GM23338 (cell line): ENCODE data around the gene PRAC1. TPM values are rescaled to one million over a fixed set of nuclear protein-coding genes. Genes with fewer than 3 reads are reported as not detected.

Experiments used
- ATAC-seq: fragments of 200-7000 bp; cut with Tn5 transposase; 3 replicates; pipeline ENCODE4 v1.9.1; 2020
- DNase-seq: peaks from one replicate; pipeline ENCODE4 v3.0.0-alpha.2; 2015; ENCODE audit warnings: low spot score
- H2AFZ ChIP-seq: fragments of 200-600 bp; sonication (generic); 2 replicates; pipeline ENCODE4 v1.8.0; 2016; ENCODE audit warnings: antibody characterized with exemption, mild to moderate bottlenecking, moderate library complexity
- H3F3A ChIP-seq: fragments of 200-600 bp; sonication (generic); replicated peaks from 2 replicates; pipeline ENCODE4 v1.8.0; 2017; ENCODE audit warnings: antibody characterized with exemption, mixed run types, low read depth
- H3K27ac ChIP-seq: fragments of 200-600 bp; sonication (generic); 2 replicates; pipeline ENCODE4 v1.6.1; 2016; ENCODE audit warnings: low read depth
- H3K27me3 ChIP-seq: fragments of 200-600 bp; sonication (generic); 2 replicates; pipeline ENCODE4 v1.8.0; 2016; ENCODE audit warnings: mild to moderate bottlenecking, mixed run types, moderate library complexity; ENCODE audit not compliant: insufficient read depth
- H3K36me3 ChIP-seq: fragments of 200-600 bp; sonication (generic); 2 replicates; pipeline ENCODE4 v1.8.0; 2016; ENCODE audit warnings: mild to moderate bottlenecking; ENCODE audit not compliant: insufficient read depth
- H3K4me1 ChIP-seq: fragments of 200-600 bp; sonication (generic); 2 replicates; pipeline ENCODE4 v1.8.0; 2016; ENCODE audit warnings: mild to moderate bottlenecking, moderate library complexity; ENCODE audit not compliant: insufficient read depth
- H3K4me2 ChIP-seq: fragments of 200-600 bp; sonication (generic); 2 replicates; pipeline ENCODE4 v1.7.1; 2017; ENCODE audit warnings: mixed run types
- H3K4me3 ChIP-seq: fragments of 200-600 bp; sonication (generic); 2 replicates; pipeline ENCODE4 v1.6.1; 2016; ENCODE audit warnings: mixed run types
- H3K79me2 ChIP-seq: fragments of 200-600 bp; sonication (generic); replicated peaks from 2 replicates; pipeline ENCODE4 v1.8.0; 2017; ENCODE audit warnings: mild to moderate bottlenecking; ENCODE audit not compliant: insufficient read depth
- H3K9me2 ChIP-seq: fragments of 200-600 bp; sonication (generic); 2 replicates; pipeline ENCODE4 v1.8.0; 2017; ENCODE audit not compliant: insufficient read depth
- H4K20me1 ChIP-seq: fragments of 200-600 bp; sonication (generic); replicated peaks from 2 replicates; pipeline ENCODE4 v1.8.0; 2017; ENCODE audit warnings: mild to moderate bottlenecking; ENCODE audit not compliant: insufficient read depth
- H3K27ac Mint-ChIP-seq: 2 replicates; pipeline ENCODE4 v1.8.0; 2020; ENCODE audit warnings: inconsistent platforms, mild to moderate bottlenecking, moderate library complexity, mixed read lengths
- H3K27me3 Mint-ChIP-seq: 3 replicates; pipeline ENCODE4 v1.8.0; 2022; ENCODE audit warnings: low read depth, mild to moderate bottlenecking, moderate library complexity, mixed read lengths, inconsistent platforms; ENCODE audit not compliant: insufficient read depth, poor library complexity
- H3K36me3 Mint-ChIP-seq: 3 replicates; pipeline ENCODE4 v1.8.0; 2021; ENCODE audit warnings: low read depth, mild to moderate bottlenecking, inconsistent platforms, moderate library complexity, mixed read lengths
- H3K4me1 Mint-ChIP-seq: 3 replicates; pipeline ENCODE4 v1.8.0; 2020; ENCODE audit warnings: mild to moderate bottlenecking, inconsistent platforms, mixed read lengths
- H3K4me3 Mint-ChIP-seq: 3 replicates; pipeline ENCODE4 v1.8.0; 2021; ENCODE audit warnings: moderate library complexity, mild to moderate bottlenecking, inconsistent platforms, mixed read lengths
- H3K9me3 Mint-ChIP-seq: 3 replicates; pipeline ENCODE4 v1.8.0; 2020; ENCODE audit warnings: moderate library complexity, mild to moderate bottlenecking, inconsistent platforms, mixed read lengths
- EZH2 ChIP-seq: fragments of 200-600 bp; sonication (generic); IDR thresholded peaks from one replicate; pipeline ENCODE4 v1.8.0; 2017; ENCODE audit warnings: antibody characterized with exemption, mild to moderate bottlenecking, low read depth; ENCODE audit not compliant: unreplicated experiment
- JUNB ChIP-seq: IDR thresholded peaks from one replicate; pipeline ENCODE4 v1.6.1; 2016; ENCODE audit warnings: antibody characterized with exemption; ENCODE audit not compliant: unreplicated experiment
- polyA plus RNA-seq: library from polyadenylated mRNA; unstranded; fragments of >200 nt; fragmentation: Nextera tagmentation; extraction: Ambion mirVana; gene quantifications from 2 replicates; pipeline ENCODE4 v1.2.1, GENCODE V29; 2016
- total RNA-seq: library from RNA; depleted of rRNA; stranded (reverse); fragments of >200 nt; shearing (Covaris generic); gene quantifications from 2 replicates; pipeline ENCODE4 v1.2.3, GENCODE V29; 2014
- TF ChIP-seq, protein P1 (sequence below): IDR thresholded peaks from one replicate; pipeline ENCODE4 v1.6.1; 2018; ENCODE audit warnings: antibody characterized with exemption; ENCODE audit not compliant: unreplicated experiment

The PRAC1 gene
- total and polyA plus RNA-seq, 2 experiments from 2014 or later: not detected

DNA sequence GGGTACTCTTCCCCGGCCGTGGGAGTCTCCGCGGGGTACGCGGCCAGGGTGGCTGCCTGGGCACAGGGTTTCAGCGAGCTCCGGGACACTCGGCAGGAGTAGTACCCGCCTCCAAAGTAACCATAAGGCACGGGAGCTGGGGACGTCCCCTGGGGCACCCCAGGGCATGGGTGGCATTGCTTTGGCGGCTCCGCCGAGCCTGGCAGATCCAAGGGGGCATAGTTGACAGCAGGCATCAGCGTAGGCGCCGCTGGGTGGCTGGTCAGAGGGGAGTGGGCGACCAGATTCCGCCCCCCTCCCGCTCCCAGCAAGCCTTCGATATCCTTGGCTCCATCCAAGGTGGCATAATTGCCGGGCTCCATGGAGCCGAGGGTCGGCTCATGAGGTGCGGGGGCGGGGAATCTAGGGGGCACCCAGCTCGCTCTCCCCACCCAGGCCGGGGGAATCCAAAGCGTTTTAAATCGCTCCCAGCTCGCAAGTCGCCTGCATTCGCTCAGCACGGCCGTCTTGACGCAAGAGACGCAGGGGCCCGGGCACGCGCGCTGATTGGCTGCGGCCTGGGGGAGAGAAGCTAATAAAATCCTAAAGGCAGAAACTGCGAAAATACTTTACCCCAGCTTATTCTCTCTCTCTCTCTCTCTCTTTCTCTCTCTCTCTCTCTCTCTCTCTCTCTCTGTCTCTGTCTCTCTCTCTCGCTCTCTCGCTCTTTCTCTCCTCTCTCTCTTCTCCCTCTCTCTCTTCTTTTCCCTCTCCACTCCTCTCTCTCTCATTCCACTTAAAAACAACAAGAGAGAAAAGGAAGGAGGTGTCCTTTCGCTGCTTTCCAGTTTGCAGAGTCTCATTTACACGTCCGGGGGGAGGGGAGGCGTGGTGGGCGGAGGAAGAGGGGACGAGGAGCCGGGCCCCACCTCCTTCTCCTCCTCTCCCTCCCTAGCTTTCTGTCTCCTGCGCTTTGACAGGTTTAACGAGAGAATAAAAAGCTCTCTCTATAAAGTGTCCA is 6.2 kb upstream of the PRAC1 start, which contains the start of gene HOXB13:
TSS of gene HOXB13 (minus strand) at position 519 of the 1,000 bp plus-strand sequence. CDS start at position 362, 157 bp downstream.
- peaks cover 100% of the 10 kb centered on the region for H3K27me3 Mint-ChIP-seq

DNA sequence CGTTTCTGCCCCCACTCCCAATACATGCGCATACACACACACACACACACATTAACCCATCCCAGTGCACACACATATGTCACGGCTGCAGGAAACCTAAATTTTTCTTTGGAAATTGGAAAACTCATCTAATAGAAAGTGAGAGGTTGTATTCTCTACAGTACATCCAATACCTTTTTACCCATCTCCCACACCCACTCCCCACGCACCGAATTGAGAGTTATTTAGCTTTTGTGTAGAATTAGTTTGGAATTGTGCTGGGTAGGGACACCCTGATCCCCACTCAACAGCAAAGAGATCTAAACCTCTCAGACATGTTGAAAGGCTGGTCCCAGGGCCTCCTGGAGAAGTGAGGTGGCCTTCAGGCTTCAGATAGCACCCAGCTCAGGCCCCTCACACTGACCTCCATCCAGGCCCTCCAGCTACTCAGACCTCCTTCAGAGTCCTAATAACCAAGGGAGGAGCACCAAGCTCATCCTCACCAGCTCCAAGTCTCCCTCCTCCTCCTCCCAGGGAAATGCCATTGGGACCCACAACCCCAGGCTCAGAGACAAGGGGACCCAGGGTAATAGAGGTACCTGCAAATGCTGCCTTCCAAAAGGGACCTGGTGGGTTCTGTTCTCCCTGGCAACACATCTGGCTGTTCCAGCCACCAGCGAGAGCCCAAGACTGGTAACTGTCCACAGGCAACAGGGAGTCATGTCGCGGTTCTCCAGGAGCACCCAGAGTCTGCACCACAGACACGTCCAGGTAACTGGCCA is 5.3 kb upstream of the PRAC1 start:
- Histone ChIP-seq H3K4me2 (no peak overlapping the region), H3F3A (peaks cover 30% of the 10 kb centered on the region), H3K27ac (no peak overlapping the region), H3K9me2 (no peaks in the 10 kb centered on the region), H3K4me3 (no peak overlapping the region), H3K36me3 (no peaks in the 10 kb centered on the region), H2AFZ (no peak overlapping the region), H3K27me3 (peaks cover 100% of the 10 kb centered on the region), H4K20me1 (peaks cover 61% of the 10 kb centered on the region), H3K79me2 (no peaks in the 10 kb centered on the region), H3K4me1 (peaks cover 27% of the 10 kb centered on the region; the same call in 1 of the 2 replicates)
- TF ChIP-seq JUNB (no peak), EZH2 (peak; percentile 52)
- Mint-ChIP-seq H3K36me3 (peaks cover 3% of the 10 kb centered on the region; the same call in 1 of the 3 replicates), H3K4me1 (peaks cover 23% of the 10 kb centered on the region), H3K27me3 (peaks cover 100% of the 10 kb centered on the region), H3K4me3 (peak overlapping the region; percentile 65; the same call in 2 of the 3 replicates), H3K27ac (no peak overlapping the region), H3K9me3 (no peaks in the 10 kb centered on the region)
- DNase-seq (no peak), ATAC-seq (no peak)

More for the DNA sequence above, 6.2 kb upstream of the PRAC1 start, which contains the start of gene HOXB13:
- H2AFZ ChIP-seq: no peak within 1 kb of the TSS
- peaks cover 2% of the 10 kb centered on the region; the same call in 2 of the 3 replicates for H3K9me3 Mint-ChIP-seq
- peak within 1 kb of the TSS; percentile 78 for H3K4me2 ChIP-seq
- no peak within 1 kb of the TSS for H3K27ac ChIP-seq
- peak within 1 kb of the TSS; percentile 65 for H3K4me3 Mint-ChIP-seq
- peaks cover 27% of the 10 kb centered on the region; the same call in 1 of the 2 replicates for H3K4me1 ChIP-seq
- peaks cover 68% of the 10 kb centered on the region for H4K20me1 ChIP-seq
- H3K4me1 Mint-ChIP-seq: peaks cover 22% of the 10 kb centered on the region
- H3K4me3 ChIP-seq: peak within 1 kb of the TSS; percentile 50
- H3K79me2 ChIP-seq: no peaks in the 10 kb centered on the region
- peaks cover 100% of the 10 kb centered on the region for H3K27me3 ChIP-seq
- H3F3A ChIP-seq: peaks cover 37% of the 10 kb centered on the region
- peaks cover 3% of the 10 kb centered on the region; the same call in 2 of the 3 replicates for H3K36me3 Mint-ChIP-seq
- DNase-seq (peak; percentile 77), ATAC-seq (peak; percentile 13)
- H3K36me3 ChIP-seq: no peaks in the 10 kb centered on the region
- TF ChIP-seq, protein P1, sequence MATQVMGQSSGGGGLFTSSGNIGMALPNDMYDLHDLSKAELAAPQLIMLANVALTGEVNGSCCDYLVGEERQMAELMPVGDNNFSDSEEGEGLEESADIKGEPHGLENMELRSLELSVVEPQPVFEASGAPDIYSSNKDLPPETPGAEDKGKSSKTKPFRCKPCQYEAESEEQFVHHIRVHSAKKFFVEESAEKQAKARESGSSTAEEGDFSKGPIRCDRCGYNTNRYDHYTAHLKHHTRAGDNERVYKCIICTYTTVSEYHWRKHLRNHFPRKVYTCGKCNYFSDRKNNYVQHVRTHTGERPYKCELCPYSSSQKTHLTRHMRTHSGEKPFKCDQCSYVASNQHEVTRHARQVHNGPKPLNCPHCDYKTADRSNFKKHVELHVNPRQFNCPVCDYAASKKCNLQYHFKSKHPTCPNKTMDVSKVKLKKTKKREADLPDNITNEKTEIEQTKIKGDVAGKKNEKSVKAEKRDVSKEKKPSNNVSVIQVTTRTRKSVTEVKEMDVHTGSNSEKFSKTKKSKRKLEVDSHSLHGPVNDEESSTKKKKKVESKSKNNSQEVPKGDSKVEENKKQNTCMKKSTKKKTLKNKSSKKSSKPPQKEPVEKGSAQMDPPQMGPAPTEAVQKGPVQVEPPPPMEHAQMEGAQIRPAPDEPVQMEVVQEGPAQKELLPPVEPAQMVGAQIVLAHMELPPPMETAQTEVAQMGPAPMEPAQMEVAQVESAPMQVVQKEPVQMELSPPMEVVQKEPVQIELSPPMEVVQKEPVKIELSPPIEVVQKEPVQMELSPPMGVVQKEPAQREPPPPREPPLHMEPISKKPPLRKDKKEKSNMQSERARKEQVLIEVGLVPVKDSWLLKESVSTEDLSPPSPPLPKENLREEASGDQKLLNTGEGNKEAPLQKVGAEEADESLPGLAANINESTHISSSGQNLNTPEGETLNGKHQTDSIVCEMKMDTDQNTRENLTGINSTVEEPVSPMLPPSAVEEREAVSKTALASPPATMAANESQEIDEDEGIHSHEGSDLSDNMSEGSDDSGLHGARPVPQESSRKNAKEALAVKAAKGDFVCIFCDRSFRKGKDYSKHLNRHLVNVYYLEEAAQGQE: no peak
- peak; percentile 79 for TF ChIP-seq EZH2
- H3K27ac Mint-ChIP-seq: no peak within 1 kb of the TSS
- no peaks in the 10 kb centered on the region for H3K9me2 ChIP-seq
